GM23338 (cell line): Measurements from ENCODE around the gene SH3PXD2B.

Source experiments
- CREB1 ChIP-seq: fragments of 250-450 bp; sonication (Bioruptor Pico); IDR thresholded peaks from 2 replicates; pipeline ENCODE4 v1.5.0; 2020; ENCODE audit warnings: low read depth, mild to moderate bottlenecking, moderate library complexity
- EZH2 ChIP-seq: fragments of 200-600 bp; sonication (generic); IDR thresholded peaks from one replicate; pipeline ENCODE4 v1.8.0; 2017; ENCODE audit warnings: antibody characterized with exemption, mild to moderate bottlenecking, low read depth; ENCODE audit not compliant: unreplicated experiment
- EZH2phosphoT487 ChIP-seq: fragments of 200-600 bp; sonication (generic); IDR thresholded peaks from one replicate; pipeline ENCODE4 v1.8.1; 2018; ENCODE audit warnings: antibody characterized with exemption; ENCODE audit not compliant: unreplicated experiment
- JUNB ChIP-seq: IDR thresholded peaks from one replicate; pipeline ENCODE4 v1.6.1; 2016; ENCODE audit warnings: antibody characterized with exemption; ENCODE audit not compliant: unreplicated experiment
- POLR2AphosphoS5 ChIP-seq: IDR thresholded peaks from 2 replicates; pipeline ENCODE4 v1.6.1; 2016; ENCODE audit warnings: antibody characterized with exemption, low read depth
- STAT1 ChIP-seq: IDR thresholded peaks from one replicate; pipeline ENCODE4 v1.6.1; 2016; ENCODE audit warnings: antibody characterized with exemption; ENCODE audit not compliant: unreplicated experiment
- ZNF114 ChIP-seq: fragments of 250-450 bp; sonication (Bioruptor Pico); IDR thresholded peaks from 2 replicates; pipeline ENCODE4 v1.5.0; 2020; ENCODE audit warnings: mild to moderate bottlenecking, moderate library complexity
- ZNF331 ChIP-seq: fragments of 250-450 bp; sonication (Bioruptor Pico); IDR thresholded peaks from 2 replicates; pipeline ENCODE4 v1.5.0; 2020; ENCODE audit warnings: low read depth, mild to moderate bottlenecking, moderate library complexity
- TF ChIP-seq, protein P1 (sequence below), 2 experiments: fragments of 200-600 bp in 1 of 2; sonication (generic) in 1 of 2; conservative IDR thresholded peaks; 2 replicates each; pipeline versions ENCODE4 v1.5.1 to v1.6.1; 2016 to 2017; ENCODE audit warnings: antibody characterized with exemption in 2 of 2, low read depth in 2 of 2, mild to moderate bottlenecking in 2 of 2, moderate library complexity in 1 of 2
- TF ChIP-seq, protein P2 (sequence below): IDR thresholded peaks from one replicate; pipeline ENCODE4 v1.6.1; 2018; ENCODE audit warnings: antibody characterized with exemption; ENCODE audit not compliant: unreplicated experiment
- TF ChIP-seq, protein P3 (sequence below): IDR thresholded peaks from 2 replicates; pipeline ENCODE4 v1.6.1; 2016; ENCODE audit warnings: antibody characterized with exemption
- TF ChIP-seq, protein P4 (sequence below): fragments of 250-450 bp; sonication (Bioruptor Pico); IDR thresholded peaks from 2 replicates; pipeline ENCODE4 v1.5.0; 2020; ENCODE audit warnings: mild to moderate bottlenecking, moderate library complexity

DNA sequence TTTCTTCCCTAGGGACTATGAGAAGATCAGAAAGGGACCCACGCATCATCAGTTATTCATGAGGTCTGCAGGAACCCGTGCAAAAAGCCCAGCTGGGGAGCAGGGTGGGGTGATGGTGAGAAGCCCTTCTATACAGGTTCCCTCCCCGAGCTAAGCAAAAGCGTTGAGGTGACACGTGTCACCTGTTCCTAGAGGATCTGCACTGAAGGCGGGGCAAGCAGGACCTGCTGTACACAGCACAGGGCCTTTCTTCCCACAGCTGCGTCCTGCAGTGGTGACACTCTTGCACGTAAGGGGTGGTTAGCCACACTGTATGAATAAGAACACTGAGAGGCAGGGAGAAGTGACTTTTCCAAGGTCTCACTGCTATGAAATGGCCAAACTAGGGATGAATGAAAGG lies 37.2 kb upstream of the SH3PXD2B start:
- no peak for TF ChIP-seq EZH2phosphoT487
- TF ChIP-seq CREB1 (CRISPR knock-in tag) = no peak
- TF ChIP-seq, protein P1, sequence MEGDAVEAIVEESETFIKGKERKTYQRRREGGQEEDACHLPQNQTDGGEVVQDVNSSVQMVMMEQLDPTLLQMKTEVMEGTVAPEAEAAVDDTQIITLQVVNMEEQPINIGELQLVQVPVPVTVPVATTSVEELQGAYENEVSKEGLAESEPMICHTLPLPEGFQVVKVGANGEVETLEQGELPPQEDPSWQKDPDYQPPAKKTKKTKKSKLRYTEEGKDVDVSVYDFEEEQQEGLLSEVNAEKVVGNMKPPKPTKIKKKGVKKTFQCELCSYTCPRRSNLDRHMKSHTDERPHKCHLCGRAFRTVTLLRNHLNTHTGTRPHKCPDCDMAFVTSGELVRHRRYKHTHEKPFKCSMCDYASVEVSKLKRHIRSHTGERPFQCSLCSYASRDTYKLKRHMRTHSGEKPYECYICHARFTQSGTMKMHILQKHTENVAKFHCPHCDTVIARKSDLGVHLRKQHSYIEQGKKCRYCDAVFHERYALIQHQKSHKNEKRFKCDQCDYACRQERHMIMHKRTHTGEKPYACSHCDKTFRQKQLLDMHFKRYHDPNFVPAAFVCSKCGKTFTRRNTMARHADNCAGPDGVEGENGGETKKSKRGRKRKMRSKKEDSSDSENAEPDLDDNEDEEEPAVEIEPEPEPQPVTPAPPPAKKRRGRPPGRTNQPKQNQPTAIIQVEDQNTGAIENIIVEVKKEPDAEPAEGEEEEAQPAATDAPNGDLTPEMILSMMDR (conservative IDR thresholded peaks at IDR 0.05; ENCODE audit: low read depth in 2 of 2) = no peak
- no peak for TF ChIP-seq POLR2AphosphoS5
- TF ChIP-seq, protein P2, sequence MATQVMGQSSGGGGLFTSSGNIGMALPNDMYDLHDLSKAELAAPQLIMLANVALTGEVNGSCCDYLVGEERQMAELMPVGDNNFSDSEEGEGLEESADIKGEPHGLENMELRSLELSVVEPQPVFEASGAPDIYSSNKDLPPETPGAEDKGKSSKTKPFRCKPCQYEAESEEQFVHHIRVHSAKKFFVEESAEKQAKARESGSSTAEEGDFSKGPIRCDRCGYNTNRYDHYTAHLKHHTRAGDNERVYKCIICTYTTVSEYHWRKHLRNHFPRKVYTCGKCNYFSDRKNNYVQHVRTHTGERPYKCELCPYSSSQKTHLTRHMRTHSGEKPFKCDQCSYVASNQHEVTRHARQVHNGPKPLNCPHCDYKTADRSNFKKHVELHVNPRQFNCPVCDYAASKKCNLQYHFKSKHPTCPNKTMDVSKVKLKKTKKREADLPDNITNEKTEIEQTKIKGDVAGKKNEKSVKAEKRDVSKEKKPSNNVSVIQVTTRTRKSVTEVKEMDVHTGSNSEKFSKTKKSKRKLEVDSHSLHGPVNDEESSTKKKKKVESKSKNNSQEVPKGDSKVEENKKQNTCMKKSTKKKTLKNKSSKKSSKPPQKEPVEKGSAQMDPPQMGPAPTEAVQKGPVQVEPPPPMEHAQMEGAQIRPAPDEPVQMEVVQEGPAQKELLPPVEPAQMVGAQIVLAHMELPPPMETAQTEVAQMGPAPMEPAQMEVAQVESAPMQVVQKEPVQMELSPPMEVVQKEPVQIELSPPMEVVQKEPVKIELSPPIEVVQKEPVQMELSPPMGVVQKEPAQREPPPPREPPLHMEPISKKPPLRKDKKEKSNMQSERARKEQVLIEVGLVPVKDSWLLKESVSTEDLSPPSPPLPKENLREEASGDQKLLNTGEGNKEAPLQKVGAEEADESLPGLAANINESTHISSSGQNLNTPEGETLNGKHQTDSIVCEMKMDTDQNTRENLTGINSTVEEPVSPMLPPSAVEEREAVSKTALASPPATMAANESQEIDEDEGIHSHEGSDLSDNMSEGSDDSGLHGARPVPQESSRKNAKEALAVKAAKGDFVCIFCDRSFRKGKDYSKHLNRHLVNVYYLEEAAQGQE = no peak
- TF ChIP-seq EZH2 = no peak
- TF ChIP-seq, protein P3, sequence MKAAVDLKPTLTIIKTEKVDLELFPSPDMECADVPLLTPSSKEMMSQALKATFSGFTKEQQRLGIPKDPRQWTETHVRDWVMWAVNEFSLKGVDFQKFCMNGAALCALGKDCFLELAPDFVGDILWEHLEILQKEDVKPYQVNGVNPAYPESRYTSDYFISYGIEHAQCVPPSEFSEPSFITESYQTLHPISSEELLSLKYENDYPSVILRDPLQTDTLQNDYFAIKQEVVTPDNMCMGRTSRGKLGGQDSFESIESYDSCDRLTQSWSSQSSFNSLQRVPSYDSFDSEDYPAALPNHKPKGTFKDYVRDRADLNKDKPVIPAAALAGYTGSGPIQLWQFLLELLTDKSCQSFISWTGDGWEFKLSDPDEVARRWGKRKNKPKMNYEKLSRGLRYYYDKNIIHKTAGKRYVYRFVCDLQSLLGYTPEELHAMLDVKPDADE = no peak
- no peak for TF ChIP-seq ZNF114
- no peak for TF ChIP-seq ZNF331 (CRISPR knock-in tag)
- TF ChIP-seq STAT1 = no peak
- TF ChIP-seq JUNB = no peak
- TF ChIP-seq, protein P4, sequence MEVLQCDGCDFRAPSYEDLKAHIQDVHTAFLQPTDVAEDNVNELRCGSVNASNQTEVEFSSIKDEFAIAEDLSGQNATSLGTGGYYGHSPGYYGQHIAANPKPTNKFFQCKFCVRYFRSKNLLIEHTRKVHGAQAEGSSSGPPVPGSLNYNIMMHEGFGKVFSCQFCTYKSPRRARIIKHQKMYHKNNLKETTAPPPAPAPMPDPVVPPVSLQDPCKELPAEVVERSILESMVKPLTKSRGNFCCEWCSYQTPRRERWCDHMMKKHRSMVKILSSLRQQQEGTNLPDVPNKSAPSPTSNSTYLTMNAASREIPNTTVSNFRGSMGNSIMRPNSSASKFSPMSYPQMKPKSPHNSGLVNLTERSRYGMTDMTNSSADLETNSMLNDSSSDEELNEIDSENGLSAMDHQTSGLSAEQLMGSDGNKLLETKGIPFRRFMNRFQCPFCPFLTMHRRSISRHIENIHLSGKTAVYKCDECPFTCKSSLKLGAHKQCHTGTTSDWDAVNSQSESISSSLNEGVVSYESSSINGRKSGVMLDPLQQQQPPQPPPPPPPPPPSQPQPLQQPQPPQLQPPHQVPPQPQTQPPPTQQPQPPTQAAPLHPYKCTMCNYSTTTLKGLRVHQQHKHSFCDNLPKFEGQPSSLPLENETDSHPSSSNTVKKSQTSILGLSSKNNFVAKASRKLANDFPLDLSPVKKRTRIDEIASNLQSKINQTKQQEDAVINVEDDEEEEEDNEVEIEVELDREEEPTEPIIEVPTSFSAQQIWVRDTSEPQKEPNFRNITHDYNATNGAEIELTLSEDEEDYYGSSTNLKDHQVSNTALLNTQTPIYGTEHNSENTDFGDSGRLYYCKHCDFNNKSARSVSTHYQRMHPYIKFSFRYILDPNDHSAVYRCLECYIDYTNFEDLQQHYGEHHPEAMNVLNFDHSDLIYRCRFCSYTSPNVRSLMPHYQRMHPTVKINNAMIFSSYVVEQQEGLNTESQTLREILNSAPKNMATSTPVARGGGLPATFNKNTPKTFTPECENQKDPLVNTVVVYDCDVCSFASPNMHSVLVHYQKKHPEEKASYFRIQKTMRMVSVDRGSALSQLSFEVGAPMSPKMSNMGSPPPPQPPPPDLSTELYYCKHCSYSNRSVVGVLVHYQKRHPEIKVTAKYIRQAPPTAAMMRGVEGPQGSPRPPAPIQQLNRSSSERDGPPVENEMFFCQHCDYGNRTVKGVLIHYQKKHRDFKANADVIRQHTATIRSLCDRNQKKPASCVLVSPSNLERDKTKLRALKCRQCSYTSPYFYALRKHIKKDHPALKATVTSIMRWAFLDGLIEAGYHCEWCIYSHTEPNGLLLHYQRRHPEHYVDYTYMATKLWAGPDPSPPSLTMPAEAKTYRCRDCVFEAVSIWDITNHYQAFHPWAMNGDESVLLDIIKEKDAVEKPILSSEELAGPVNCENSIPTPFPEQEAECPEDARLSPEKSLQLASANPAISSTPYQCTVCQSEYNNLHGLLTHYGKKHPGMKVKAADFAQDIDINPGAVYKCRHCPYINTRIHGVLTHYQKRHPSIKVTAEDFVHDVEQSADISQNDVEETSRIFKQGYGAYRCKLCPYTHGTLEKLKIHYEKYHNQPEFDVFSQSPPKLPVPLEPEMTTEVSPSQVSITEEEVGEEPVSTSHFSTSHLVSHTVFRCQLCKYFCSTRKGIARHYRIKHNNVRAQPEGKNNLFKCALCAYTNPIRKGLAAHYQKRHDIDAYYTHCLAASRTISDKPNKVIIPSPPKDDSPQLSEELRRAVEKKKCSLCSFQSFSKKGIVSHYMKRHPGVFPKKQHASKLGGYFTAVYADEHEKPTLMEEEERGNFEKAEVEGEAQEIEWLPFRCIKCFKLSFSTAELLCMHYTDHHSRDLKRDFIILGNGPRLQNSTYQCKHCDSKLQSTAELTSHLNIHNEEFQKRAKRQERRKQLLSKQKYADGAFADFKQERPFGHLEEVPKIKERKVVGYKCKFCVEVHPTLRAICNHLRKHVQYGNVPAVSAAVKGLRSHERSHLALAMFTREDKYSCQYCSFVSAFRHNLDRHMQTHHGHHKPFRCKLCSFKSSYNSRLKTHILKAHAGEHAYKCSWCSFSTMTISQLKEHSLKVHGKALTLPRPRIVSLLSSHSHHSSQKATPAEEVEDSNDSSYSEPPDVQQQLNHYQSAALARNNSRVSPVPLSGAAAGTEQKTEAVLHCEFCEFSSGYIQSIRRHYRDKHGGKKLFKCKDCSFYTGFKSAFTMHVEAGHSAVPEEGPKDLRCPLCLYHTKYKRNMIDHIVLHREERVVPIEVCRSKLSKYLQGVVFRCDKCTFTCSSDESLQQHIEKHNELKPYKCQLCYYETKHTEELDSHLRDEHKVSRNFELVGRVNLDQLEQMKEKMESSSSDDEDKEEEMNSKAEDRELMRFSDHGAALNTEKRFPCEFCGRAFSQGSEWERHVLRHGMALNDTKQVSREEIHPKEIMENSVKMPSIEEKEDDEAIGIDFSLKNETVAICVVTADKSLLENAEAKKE = no peak
